Thyroid gland (tissue), 4 donors: ENCODE measurements around the gene COG1. TPM values are rescaled to one million over a fixed set of nuclear protein-coding genes. Genes with fewer than 3 reads are reported as not detected.

Experiments
- DNase-seq, 2 donors: peaks; one replicate each; pipeline ENCODE4 v3.0.0-alpha.2; 2019
- H3K27ac ChIP-seq, 3 donors: fragments of 200-600 bp; sonication (generic); 1 replicate in 2 of 3; 2 replicates in 1 of 3; pipeline ENCODE4 v1.5.1; 2016 to 2019; ENCODE audit warnings: mild to moderate bottlenecking in 1 of 3, moderate library complexity in 1 of 3
- H3K27me3 ChIP-seq: fragments of 200-600 bp; sonication (generic); one replicate; pipeline ENCODE4 v1.5.1; 2019
- H3K36me3 ChIP-seq, 2 donors: fragments of 200-600 bp; sonication (generic); one replicate each; pipeline ENCODE4 v1.5.1; 2016 to 2019
- H3K4me1 ChIP-seq, 2 donors: fragments of 200-600 bp; sonication (generic); one replicate each; pipeline ENCODE4 v1.5.1; 2017 to 2019
- H3K4me3 ChIP-seq, 3 donors: fragments of 200-600 bp; sonication (generic); replicated peaks in 1 of 3; 1 replicate in 2 of 3; 2 replicates in 1 of 3; pipeline ENCODE4 v1.5.1; 2016; ENCODE audit warnings: mild to moderate bottlenecking in 1 of 3
- H3K9me3 ChIP-seq: fragments of 200-600 bp; sonication (generic); one replicate; pipeline ENCODE4 v1.5.1; 2017
- CTCF ChIP-seq, 6 experiments: fragments of 200-600 bp in 3 of 6; fragments of 450-650 bp in 3 of 6; sonication (generic) in 3 of 6; IDR thresholded peaks; one replicate each; pipeline ENCODE4 v1.5.1; 2016 to 2019; ENCODE audit warnings: antibody characterized with exemption in 6 of 6, mild to moderate bottlenecking in 2 of 6, inconsistent platforms in 1 of 6, moderate library complexity in 1 of 6
- POLR2A ChIP-seq, 2 donors: fragments of 450-650 bp; IDR thresholded peaks; one replicate each; pipeline ENCODE4 v1.6.1; 2017; ENCODE audit warnings: antibody characterized with exemption in 2 of 2, mild to moderate bottlenecking in 2 of 2, moderate library complexity in 1 of 2
- WGBS, 2 donors: methylation state at CpG; one replicate each; pipeline ENCODE4 v1.1.5; 2017; 5-methylcytosine and 5-hydroxymethylcytosine counted together
- intact Hi-C: fragments of 100-400 bp; cut with DNase I; formaldehyde crosslinking; loops from one replicate; pipeline ENCODE4 v1.15.1; 2023
- total RNA-seq, 4 donors: library from RNA; depleted of rRNA; stranded (reverse); fragments of >200 nt; gene quantifications; one replicate each; pipeline ENCODE4 v1.2.3, GENCODE V29; 2016

The COG1 gene
- total RNA-seq, 4 donors from 2014 or later = 31.9 to 42.9 (median 37.2) TPM

GRCh38 chr17:73175962-73176565 lies 16.8 kb upstream of the COG1 start:
- intact Hi-C loops = no loop called here
- TF ChIP-seq CTCF (IDR thresholded peaks at IDR 0.05) = no peak
- TF ChIP-seq POLR2A (IDR thresholded peaks at IDR 0.05) = no peak
- Histone ChIP-seq H3K4me1 (no peaks in the 10 kb centered on the region), H3K4me3 (no peak overlapping the region), H3K9me3 (no peaks in the 10 kb centered on the region), H3K36me3 (no peaks in the 10 kb centered on the region), H3K27me3 (no peaks in the 10 kb centered on the region), H3K27ac (no peak overlapping the region)
- 89 to 90% methylated on average over 10 of the region's 10 CpGs for WGBS, 2 donors
- no peak for DNase-seq

- intact Hi-C loops = no loop called here
Measured at GRCh38 chr17:73179387-73179786, 13.5 kb upstream of the COG1 start.

GRCh38 chr17:73179878-73180277 lies 13.0 kb upstream of the COG1 start:
- WGBS, 2 donors = 59 to 62% methylated on average over 3 of the region's 3 CpGs
- no peak for TF ChIP-seq CTCF (IDR thresholded peaks at IDR 0.05)
- no peak for TF ChIP-seq POLR2A (IDR thresholded peaks at IDR 0.05)
- intact Hi-C loops = no loop called here

More at GRCh38 chr17:73179387-73179786, 13.5 kb upstream of the COG1 start:
- H3K27me3 ChIP-seq = no peaks in the 10 kb centered on the region
- no peaks in the 10 kb centered on the region for H3K36me3 ChIP-seq
- no peak for DNase-seq
- H3K4me1 ChIP-seq = no peaks in the 10 kb centered on the region
- H3K9me3 ChIP-seq = no peaks in the 10 kb centered on the region
- 78 to 80% methylated on average over 5 of the region's 5 CpGs for WGBS, 2 donors
- H3K4me3 ChIP-seq = no peak overlapping the region
- no peak for TF ChIP-seq POLR2A (IDR thresholded peaks at IDR 0.05)
- TF ChIP-seq CTCF (IDR thresholded peaks at IDR 0.05) = no peak
- H3K27ac ChIP-seq = no peak overlapping the region

GRCh38 chr17:73182616-73183310 lies 10.1 kb upstream of the COG1 start:
- Histone ChIP-seq H3K27me3 (no peaks in the 10 kb centered on the region), H3K27ac (no peak overlapping the region), H3K9me3 (no peaks in the 10 kb centered on the region), H3K4me1 (no peaks in the 10 kb centered on the region), H3K4me3 (no peak overlapping the region), H3K36me3 (no peaks in the 10 kb centered on the region)
- no peak for DNase-seq
- WGBS, 2 donors = 51 to 58% methylated on average over 15 of the region's 15 CpGs
- intact Hi-C loops = no loop called here
- TF ChIP-seq POLR2A (IDR thresholded peaks at IDR 0.05) = no peak

More at GRCh38 chr17:73179878-73180277, 13.0 kb upstream of the COG1 start:
- H3K27me3 ChIP-seq = no peaks in the 10 kb centered on the region
- H3K9me3 ChIP-seq = no peaks in the 10 kb centered on the region
- no peak overlapping the region for H3K4me3 ChIP-seq
- no peaks in the 10 kb centered on the region for H3K36me3 ChIP-seq
- DNase-seq = no peak
- H3K4me1 ChIP-seq = no peaks in the 10 kb centered on the region
- H3K27ac ChIP-seq = no peak overlapping the region

GRCh38 chr17:73184136-73184993 lies 8.5 kb upstream of the COG1 start:
- no peaks in the 10 kb centered on the region for H3K36me3 ChIP-seq
- no peak for DNase-seq
- no peak overlapping the region for H3K27ac ChIP-seq
- no peaks in the 10 kb centered on the region for H3K9me3 ChIP-seq
- H3K27me3 ChIP-seq = no peaks in the 10 kb centered on the region
- H3K4me3 ChIP-seq = no peak overlapping the region
- WGBS, 2 donors = 85% methylated on average over 9 of the region's 9 CpGs
- intact Hi-C loops = no loop called here
- H3K4me1 ChIP-seq = no peaks in the 10 kb centered on the region
- TF ChIP-seq CTCF (IDR thresholded peaks at IDR 0.05) (no peak), POLR2A (IDR thresholded peaks at IDR 0.05) (no peak)
